H9 (cell line): ENCODE results near the gene TMEM120A. TPM values are rescaled to one million over a fixed set of nuclear protein-coding genes. Genes with fewer than 3 reads are reported as not detected.

ENCODE experiments used
- DNase-seq: peaks from one replicate; pipeline ENCODE4 v3.0.0-alpha.2; 2017
- H2AFZ ChIP-seq: one replicate; pipeline ENCODE4 v1.6.1; 2013; ENCODE audit warnings: mild to moderate bottlenecking, low read length, control low read depth, moderate library complexity
- H2AK5ac ChIP-seq: 2 replicates; pipeline ENCODE4 v1.6.1; 2013; ENCODE audit warnings: low read length, control low read depth, mixed read lengths; ENCODE audit not compliant: insufficient read length
- H2BK120ac ChIP-seq: one replicate; pipeline ENCODE4 v1.6.1; 2013; ENCODE audit warnings: low read depth, mild to moderate bottlenecking, low read length, control low read depth, inconsistent platforms; ENCODE audit not compliant: poor library complexity, severe bottlenecking
- H2BK12ac ChIP-seq: 2 replicates; pipeline ENCODE4 v1.6.1; 2013; ENCODE audit warnings: low read length, control low read depth, mixed read lengths, low read depth; ENCODE audit not compliant: insufficient read length
- H2BK15ac ChIP-seq: 2 replicates; pipeline ENCODE4 v1.6.1; 2013; ENCODE audit warnings: low read depth, low read length, control low read depth
- H2BK20ac ChIP-seq: one replicate; pipeline ENCODE4 v1.6.1; 2013; ENCODE audit warnings: low read depth, mild to moderate bottlenecking, low read length, control low read depth, inconsistent platforms; ENCODE audit not compliant: poor library complexity, severe bottlenecking
- H2BK5ac ChIP-seq: 2 replicates; pipeline ENCODE4 v1.6.1; 2013; ENCODE audit warnings: low read length, control low read depth, mixed read lengths; ENCODE audit not compliant: insufficient read length
- H3K14ac ChIP-seq: 2 replicates; pipeline ENCODE4 v1.6.1; 2013; ENCODE audit warnings: low read length, control low read depth; ENCODE audit not compliant: insufficient read depth
- H3K18ac ChIP-seq: 2 replicates; pipeline ENCODE4 v1.6.1; 2013; ENCODE audit warnings: low read depth, mild to moderate bottlenecking, mixed read lengths, low read length, control low read depth; ENCODE audit not compliant: insufficient read length
- H3K23ac ChIP-seq: 2 replicates; pipeline ENCODE4 v1.6.1; 2013; ENCODE audit warnings: low read length, control low read depth, mixed read lengths, low read depth; ENCODE audit not compliant: insufficient read length
- H3K23me2 ChIP-seq: 2 replicates; pipeline ENCODE4 v1.6.1; 2013; ENCODE audit warnings: low read depth, mild to moderate bottlenecking, mixed read lengths, low read length, control low read depth; ENCODE audit not compliant: insufficient read length, poor library complexity, severe bottlenecking
- H3K27ac ChIP-seq: 2 replicates; pipeline ENCODE4 v1.5.1; 2013; ENCODE audit warnings: low read length, control low read depth, mixed read lengths, low read depth; ENCODE audit not compliant: insufficient read length
- H3K27me3 ChIP-seq: 2 replicates; pipeline ENCODE4 v1.6.1; 2013; ENCODE audit warnings: low read length, control low read depth, inconsistent platforms; ENCODE audit not compliant: insufficient read depth
- H3K4ac ChIP-seq: 2 replicates; pipeline ENCODE4 v1.6.1; 2013; ENCODE audit warnings: low read depth, mild to moderate bottlenecking, control low read depth, inconsistent platforms, low read length, moderate library complexity
- H3K4me1 ChIP-seq: 2 replicates; pipeline ENCODE4 v1.6.1; 2013; ENCODE audit warnings: low read length, control low read depth, inconsistent platforms; ENCODE audit not compliant: insufficient read depth
- H3K4me2 ChIP-seq: 2 replicates; pipeline ENCODE4 v1.6.1; 2013; ENCODE audit warnings: low read length, control low read depth, mixed read lengths; ENCODE audit not compliant: insufficient read length, insufficient read depth
- H3K56ac ChIP-seq: 2 replicates; pipeline ENCODE4 v1.6.1; 2013; ENCODE audit warnings: low read depth, mild to moderate bottlenecking, mixed read lengths, low read length, control low read depth; ENCODE audit not compliant: insufficient read length
- H3K79me1 ChIP-seq: 2 replicates; pipeline ENCODE4 v1.6.1; 2013; ENCODE audit warnings: low read depth, mild to moderate bottlenecking, moderate library complexity, low read length, control low read depth, inconsistent platforms; ENCODE audit not compliant: insufficient read depth, poor library complexity, severe bottlenecking
- H3K79me2 ChIP-seq: 2 replicates; pipeline ENCODE4 v1.6.1; 2013; ENCODE audit warnings: low read length, control low read depth, inconsistent platforms; ENCODE audit not compliant: insufficient read depth
- H3K9ac ChIP-seq: 2 replicates; pipeline ENCODE4 v1.6.1; 2013; ENCODE audit warnings: low read length, control low read depth, mixed read lengths; ENCODE audit not compliant: insufficient read length; ENCODE audit errors: extremely low read depth
- H3K9me3 ChIP-seq: one replicate; pipeline ENCODE4 v1.6.1; 2013; ENCODE audit warnings: low read depth, low read length, inconsistent platforms; ENCODE audit not compliant: control insufficient read depth
- H3T11ph ChIP-seq: one replicate; pipeline ENCODE4 v1.6.1; 2013; ENCODE audit warnings: mild to moderate bottlenecking, low read length, control low read depth, inconsistent platforms
- H4K20me1 ChIP-seq: one replicate; pipeline ENCODE4 v1.6.1; 2013; ENCODE audit not compliant: control insufficient read depth, insufficient read length, insufficient read depth
- H4K5ac ChIP-seq: 2 replicates; pipeline ENCODE4 v1.6.1; 2013; ENCODE audit warnings: low read depth, mild to moderate bottlenecking, mixed read lengths, low read length, control low read depth; ENCODE audit not compliant: insufficient read length
- H4K8ac ChIP-seq: replicated peaks from 2 replicates; pipeline ENCODE4 v1.6.1; 2013; ENCODE audit warnings: low read length, control low read depth, mixed read lengths, low read depth; ENCODE audit not compliant: insufficient read length
- H4K91ac ChIP-seq: 2 replicates; pipeline ENCODE4 v1.6.1; 2013; ENCODE audit warnings: low read depth, mild to moderate bottlenecking, moderate library complexity, mixed read lengths, low read length, control low read depth; ENCODE audit not compliant: insufficient read length
- H3K27ac Mint-ChIP-seq, 3 experiments: 2 replicates in 2 of 3; 3 replicates in 1 of 3; pipeline ENCODE4 v1.8.0; 2020 to 2021; ENCODE audit warnings: mixed read lengths in 3 of 3, mild to moderate bottlenecking in 1 of 3, moderate library complexity in 1 of 3
- H3K27me3 Mint-ChIP-seq: 2 replicates; pipeline ENCODE4 v1.8.0; 2021; ENCODE audit warnings: low read depth, mild to moderate bottlenecking, moderate library complexity, mixed read lengths
- H3K36me3 Mint-ChIP-seq, 3 experiments: 2 replicates in 2 of 3; 3 replicates in 1 of 3; pipeline ENCODE4 v1.8.0; 2020 to 2021; ENCODE audit warnings: low read depth in 3 of 3, mixed read lengths in 3 of 3; ENCODE audit not compliant: insufficient read depth in 1 of 3
- H3K4me1 Mint-ChIP-seq, 2 experiments: 2 replicates each; pipeline ENCODE4 v1.8.0; 2020; ENCODE audit warnings: mixed read lengths in 2 of 2
- H3K4me3 Mint-ChIP-seq, 2 experiments: 2 replicates in 1 of 2; 3 replicates in 1 of 2; pipeline ENCODE4 v1.8.0; 2020 to 2021; ENCODE audit warnings: mild to moderate bottlenecking in 2 of 2, mixed read lengths in 2 of 2, moderate library complexity in 1 of 2
- H3K9me3 Mint-ChIP-seq, 2 experiments: 2 replicates in 1 of 2; 3 replicates in 1 of 2; pipeline ENCODE4 v1.8.0; 2020; ENCODE audit warnings: mild to moderate bottlenecking in 2 of 2, mixed read lengths in 2 of 2, moderate library complexity in 1 of 2
- CTCF ChIP-seq: fragments of 200-600 bp; sonication (generic); conservative IDR thresholded peaks from 3 replicates; pipeline ENCODE4 v1.8.0; 2021; ENCODE audit warnings: antibody characterized with exemption, mild to moderate bottlenecking
- WGBS: extraction: QIAGEN DNeasy Blood & Tissue Kit; methylation state at CpG from one replicate; pipeline ENCODE4 v1.1.7; 2013; ENCODE audit warnings: missing lambda C conversion rate, low lambda C conversion rate, mixed read lengths; ENCODE audit not compliant: insufficient read length; ENCODE audit errors: extremely low coverage; 5-methylcytosine and 5-hydroxymethylcytosine counted together
- total RNA-seq: library from RNA; stranded (reverse); gene quantifications from 2 replicates; pipeline ENCODE4 v1.2.1, GENCODE V29; 2021

TMEM120A gene
- total RNA-seq, 1 experiment from 2014 or later: 30.0 TPM

- H3K27ac Mint-ChIP-seq: peak overlapping the region in 2 of 3 experiments; percentile 28 to 30; a peak in 4 of 7 replicates
- no peak overlapping the region for H3K27ac ChIP-seq
- no peaks in the 10 kb centered on the region for H3K9me3 ChIP-seq
- H3K79me2 ChIP-seq: peaks cover 4% of the 10 kb centered on the region; the same call in 1 of the 2 replicates
- no peaks in the 10 kb centered on the region for H3K27me3 ChIP-seq
- H4K91ac ChIP-seq: no peak overlapping the region
- no peaks in the 10 kb centered on the region for H4K20me1 ChIP-seq
- TF ChIP-seq CTCF: no peak
- WGBS: no CpG with 5 or more reads among the region's 9 CpGs
- H4K5ac ChIP-seq: no peak overlapping the region
- H3T11ph ChIP-seq: no peak overlapping the region
- DNase-seq: no peak
- H3K79me1 ChIP-seq: peaks cover 6% of the 10 kb centered on the region
- H2BK5ac ChIP-seq: no peak overlapping the region
- no peak overlapping the region for H3K9ac ChIP-seq
- no peak overlapping the region for H2AK5ac ChIP-seq
- H3K4me2 ChIP-seq: no peak overlapping the region
- no peak overlapping the region for H2BK12ac ChIP-seq
- H2BK120ac ChIP-seq: no peak overlapping the region
- peaks cover 2 to 3% of the 10 kb centered on the region in 2 experiments; a peak in 2 of 4 replicates for H3K4me1 Mint-ChIP-seq
- peaks cover 2 to 6% of the 10 kb centered on the region in 2 experiments; a peak in 1 of 5 replicates for H3K9me3 Mint-ChIP-seq
- H3K36me3 Mint-ChIP-seq: peaks cover 6 to 17% (median 15%) of the 10 kb centered on the region in 3 experiments; a peak in 6 of 7 replicates
- no peak overlapping the region for H3K4me3 Mint-ChIP-seq
- peak overlapping the region; percentile 86 for H3K23ac ChIP-seq
- no peak overlapping the region for H3K18ac ChIP-seq
- no peak overlapping the region for H4K8ac ChIP-seq
- no peak overlapping the region; the same call in 1 of the 2 replicates for H3K4ac ChIP-seq
- no peaks in the 10 kb centered on the region for H3K4me1 ChIP-seq
- no peak overlapping the region for H3K56ac ChIP-seq
- H2BK20ac ChIP-seq: no peak overlapping the region
- H3K27me3 Mint-ChIP-seq: no peaks in the 10 kb centered on the region
- no peaks in the 10 kb centered on the region for H3K23me2 ChIP-seq
- no peak overlapping the region for H3K14ac ChIP-seq
- no peak overlapping the region for H2AFZ ChIP-seq
- H2BK15ac ChIP-seq: no peak overlapping the region
Measured at GRCh38 chr7:75948179-75948578, 46.2 kb downstream of the TMEM120A start.
